HG03196 (cell line): ENCODE data around the gene FHAD1.

ENCODE experiments used
- ATAC-seq: cut with Tn5 transposase; IDR thresholded peaks from one replicate; pipeline ENCODE4 v1.9.1; 2021; ENCODE audit not compliant: unreplicated experiment

The FHAD1 gene

GRCh38 chr1:15344380-15344779 is 97.4 kb downstream of the FHAD1 start:
- no peak for ATAC-seq

GRCh38 chr1:15344800-15345704 is 98.0 kb downstream of the FHAD1 start:
- ATAC-seq, result no peak

GRCh38 chr1:15345705-15346345 is 98.8 kb downstream of the FHAD1 start:
- no peak for ATAC-seq

DNA sequence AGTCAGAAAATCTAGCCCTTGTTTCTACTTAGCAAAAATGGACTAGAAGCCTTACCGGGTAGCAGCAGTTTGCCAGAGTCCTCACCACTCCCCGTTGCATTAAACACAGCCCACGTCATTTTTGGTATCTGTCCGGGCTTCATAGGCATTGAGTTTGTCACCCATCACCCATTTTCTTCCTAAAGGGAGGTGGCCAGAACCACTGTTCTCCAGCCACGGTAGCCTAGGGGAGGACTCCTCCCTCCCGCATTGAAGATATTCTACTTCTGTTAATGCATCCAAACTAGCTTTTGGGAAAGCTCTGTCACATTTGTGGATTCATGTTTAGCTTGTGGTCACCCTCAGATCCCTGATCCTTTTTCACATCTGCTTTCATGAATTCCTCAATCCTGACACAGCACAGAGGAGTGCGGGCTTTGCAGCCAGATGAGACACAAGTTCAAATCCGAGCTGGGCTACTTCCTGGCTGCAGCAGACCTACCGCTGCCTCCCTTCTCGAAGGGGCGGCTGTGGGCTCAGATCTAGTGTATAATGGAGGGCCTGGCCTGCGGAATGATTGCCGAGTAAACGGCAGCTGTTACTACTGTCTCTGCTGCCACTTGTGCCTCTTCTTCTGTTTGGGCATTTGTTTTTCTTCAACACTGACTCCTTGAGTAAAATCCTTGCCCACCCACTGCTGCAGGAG is 99.5 kb downstream of the FHAD1 start:
- ATAC-seq, result no peak

DNA sequence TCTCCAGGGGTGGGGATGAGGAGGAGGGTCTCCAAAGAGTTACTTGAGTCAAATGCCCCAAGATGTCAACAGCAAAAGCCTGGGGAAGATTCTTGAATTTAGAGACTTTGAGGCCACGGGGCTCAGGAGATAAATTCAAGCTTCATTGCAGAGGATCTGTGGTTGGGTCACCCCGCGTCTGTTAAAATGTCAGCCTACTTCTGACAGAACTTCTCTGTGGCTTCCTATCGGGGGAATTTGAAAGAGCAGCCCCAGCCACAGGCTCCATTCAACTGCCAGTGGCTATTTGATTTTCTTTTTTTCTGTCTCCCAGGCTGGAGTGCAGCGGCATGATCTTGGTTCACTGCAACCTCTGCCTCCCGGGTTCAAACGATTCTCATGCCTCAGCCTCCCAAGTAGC is 100.2 kb downstream of the FHAD1 start:
- no peak for ATAC-seq

- no peak for ATAC-seq
These were observed 101.6 kb downstream of the FHAD1 start for GRCh38 chr1:15348648-15349047.

DNA sequence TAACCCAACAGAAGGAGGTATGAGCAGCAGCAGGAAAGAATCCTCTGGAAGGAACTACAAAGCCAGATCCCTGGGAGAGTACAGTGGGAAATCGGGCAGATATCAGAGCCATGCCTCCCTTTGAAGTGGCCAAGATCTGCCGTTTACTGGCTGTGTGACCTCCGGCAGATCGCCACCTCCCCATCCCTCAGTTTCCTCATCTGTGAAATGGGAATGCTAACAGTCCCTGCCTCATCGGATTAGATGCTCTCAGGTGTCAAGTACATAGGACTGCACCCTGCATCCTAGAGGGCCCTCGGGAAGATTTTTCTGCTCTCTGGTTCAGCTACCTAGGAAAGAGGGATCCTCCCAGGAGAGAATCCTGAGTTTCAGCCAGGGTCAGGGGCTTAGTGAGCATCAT is 102.1 kb downstream of the FHAD1 start:
- no peak for ATAC-seq

GRCh38 chr1:15350151-15350550 is 103.1 kb downstream of the FHAD1 start:
- no peak for ATAC-seq

GRCh38 chr1:15350551-15351200 is 103.7 kb downstream of the FHAD1 start:
- no peak for ATAC-seq

GRCh38 chr1:15351310-15351709 is 104.3 kb downstream of the FHAD1 start:
- ATAC-seq, result no peak

- no peak for ATAC-seq
These were observed 105.3 kb downstream of the FHAD1 start for GRCh38 chr1:15352128-15352957.

DNA sequence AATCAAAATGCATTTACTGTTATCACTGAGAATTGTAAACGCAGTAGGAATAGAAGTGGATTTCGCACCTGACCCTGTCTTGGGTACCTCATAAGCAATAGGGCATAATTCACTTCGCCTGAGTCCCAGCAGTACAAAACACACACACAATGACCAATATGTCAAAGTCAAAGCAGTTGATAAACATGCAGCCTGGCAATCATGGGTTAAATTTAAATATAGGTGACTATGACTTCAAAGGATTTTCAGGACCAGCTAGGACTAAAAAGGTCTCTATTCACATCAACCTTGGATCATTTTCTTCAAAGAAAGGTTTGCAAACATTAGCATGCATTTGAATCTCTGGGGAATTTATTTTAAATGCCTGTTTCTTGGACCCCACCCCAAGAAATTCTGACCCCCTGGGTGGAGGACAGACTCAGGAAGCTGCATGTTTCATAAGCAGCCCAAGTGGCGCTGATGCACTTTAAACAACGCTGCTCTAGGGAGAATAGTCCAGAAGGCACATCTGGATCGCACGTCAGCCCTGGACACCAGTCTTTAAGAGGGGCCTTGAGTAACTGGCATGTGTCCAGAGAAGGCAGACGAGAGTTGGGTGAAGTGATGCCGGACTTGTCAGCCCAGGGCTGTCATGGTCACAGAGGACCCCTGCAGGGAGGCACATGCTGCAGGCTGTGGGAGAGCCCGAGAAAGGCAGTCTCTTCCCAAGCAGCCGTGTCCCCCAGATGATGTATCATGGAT is 107.0 kb downstream of the FHAD1 start:
- no peak for ATAC-seq

GRCh38 chr1:15354580-15354965 is 107.5 kb downstream of the FHAD1 start:
- no peak for ATAC-seq

DNA sequence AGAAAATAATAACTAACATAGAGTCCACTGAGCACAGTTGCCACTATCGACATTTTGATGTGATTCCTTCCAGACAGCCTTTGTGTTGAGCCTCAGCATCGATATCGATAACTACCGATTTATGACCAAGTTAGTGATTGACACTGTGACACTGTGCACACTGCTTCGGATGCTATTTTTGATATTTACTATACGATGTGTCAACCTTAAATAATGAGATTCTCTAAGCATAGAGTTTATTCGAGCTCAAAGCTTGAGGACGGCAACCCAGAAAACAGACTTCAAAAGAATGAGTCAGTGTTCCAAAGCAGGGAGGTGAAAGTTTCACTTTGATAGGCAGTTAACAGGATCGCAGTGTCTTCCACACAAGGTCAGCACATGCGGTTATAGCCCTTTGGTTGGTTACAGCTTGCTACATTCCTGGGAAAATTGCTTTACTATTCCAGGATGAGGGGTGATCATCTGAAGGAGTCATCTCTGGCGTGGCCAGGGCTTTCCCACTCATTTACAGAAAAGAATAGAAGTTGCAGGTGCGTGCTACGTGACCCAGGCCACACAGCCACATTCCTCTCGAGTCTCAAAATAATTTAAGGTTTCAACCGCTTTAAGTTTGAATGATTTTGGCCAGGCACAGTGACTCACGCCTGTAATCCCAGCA is 109.1 kb downstream of the FHAD1 start:
- no peak for ATAC-seq

DNA sequence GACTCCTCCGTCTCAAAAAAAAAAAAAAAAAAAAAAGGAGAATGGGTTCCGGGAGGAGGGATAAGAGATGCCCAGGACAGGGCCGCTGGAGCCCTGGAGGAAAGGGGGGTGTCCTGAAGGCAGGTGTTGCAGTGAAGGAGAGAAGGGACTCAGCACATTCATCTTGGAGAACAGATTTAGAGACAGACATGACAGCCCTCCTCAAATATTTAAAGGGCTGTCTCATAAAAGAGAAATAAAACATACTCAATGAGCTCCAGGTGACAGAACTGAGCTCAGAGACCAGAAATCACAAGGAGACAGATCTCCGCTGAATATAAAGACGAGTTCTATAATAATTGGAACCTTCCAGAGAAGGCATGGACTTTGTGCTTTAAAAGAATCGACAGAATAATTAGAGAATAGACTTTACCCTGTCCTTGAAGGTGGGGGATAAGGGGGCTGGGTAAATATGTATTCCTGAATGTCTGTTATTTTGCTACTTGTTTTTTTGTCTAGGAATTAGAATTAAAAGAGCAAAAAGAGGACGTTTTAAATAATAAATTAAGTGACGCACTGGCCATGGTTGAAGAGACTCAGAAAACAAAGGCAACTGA is 110.7 kb downstream of the FHAD1 start:
- no peak for ATAC-seq

GRCh38 chr1:15358565-15359133 is 111.6 kb downstream of the FHAD1 start:
- no peak for ATAC-seq

GRCh38 chr1:15360700-15361099 is 113.7 kb downstream of the FHAD1 start:
- no peak for ATAC-seq

DNA sequence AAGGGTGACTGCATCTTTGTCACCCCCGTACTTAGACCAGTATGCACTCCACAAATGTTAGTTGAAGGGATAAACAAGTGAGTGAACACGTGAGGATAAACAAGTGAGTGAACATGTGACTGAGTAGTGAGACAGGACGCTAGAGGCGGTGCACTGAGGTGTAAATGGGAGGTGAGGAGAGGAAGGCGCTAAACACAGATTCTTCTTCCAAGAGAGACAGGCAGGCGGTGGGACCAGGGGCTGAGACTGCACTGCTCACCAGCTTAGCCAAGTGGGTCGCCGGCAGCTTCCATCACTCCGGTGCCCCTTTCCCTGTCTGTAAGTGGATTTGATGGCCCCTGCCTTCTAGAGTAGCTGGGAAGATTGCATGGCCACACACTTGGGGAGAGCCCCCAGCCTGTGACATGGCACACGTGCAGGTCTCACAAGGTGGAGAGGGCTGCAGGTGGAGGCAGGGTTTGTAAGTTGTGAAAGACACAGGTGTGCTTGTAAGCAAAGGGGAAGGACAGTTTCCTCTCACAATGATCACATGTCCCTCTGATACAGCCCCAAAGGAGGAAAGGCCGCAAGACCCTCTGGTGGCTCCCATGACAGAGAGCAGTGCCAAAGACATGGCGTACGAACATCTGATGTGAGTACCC is 115.2 kb downstream of the FHAD1 start:
- no peak for ATAC-seq
